Heart right ventricle (tissue), 16 donors: ENCODE results near the gene NUDT15. TPM values are rescaled to one million over a fixed set of nuclear protein-coding genes. Genes with fewer than 3 reads are reported as not detected.

Experiments
- ATAC-seq, 8 donors: fragments of 200-7000 bp; cut with Tn5 transposase; one replicate each; pipeline ENCODE4 v1.9.1; 2020; ENCODE audit warnings: mild to moderate bottlenecking in 8 of 8, moderate library complexity in 8 of 8, moderate number of reproducible peaks in 1 of 8
- DNase-seq, 2 donors: peaks; one replicate each; pipeline ENCODE4 v3.0.0-alpha.2; 2020
- H3K27ac ChIP-seq, 10 donors: fragments of 200-600 bp; sonication (generic) in 2 of 10; one replicate each; pipeline versions ENCODE4 v1.5.0 to v1.8.0; 2020 to 2022; ENCODE audit warnings: mild to moderate bottlenecking in 3 of 10
- H3K27me3 ChIP-seq, 7 donors: fragments of 200-600 bp; one replicate each; pipeline ENCODE4 v1.8.0; 2021 to 2022; ENCODE audit warnings: mild to moderate bottlenecking in 2 of 7
- H3K36me3 ChIP-seq, 9 donors: fragments of 200-600 bp; sonication (generic) in 1 of 9; one replicate each; pipeline versions ENCODE4 v1.5.0 to v1.8.0; 2020 to 2022; ENCODE audit warnings: mild to moderate bottlenecking in 2 of 9
- H3K4me1 ChIP-seq, 9 donors: fragments of 200-600 bp; sonication (generic) in 1 of 9; one replicate each; pipeline versions ENCODE4 v1.5.0 to v1.8.0; 2020 to 2022; ENCODE audit warnings: mild to moderate bottlenecking in 4 of 9
- H3K4me3 ChIP-seq, 10 donors: fragments of 200-600 bp; sonication (generic) in 2 of 10; one replicate each; pipeline versions ENCODE4 v1.5.0 to v1.8.0; 2020 to 2022; ENCODE audit warnings: mild to moderate bottlenecking in 7 of 10, moderate library complexity in 2 of 10
- H3K9me3 ChIP-seq, 11 donors: fragments of 200-600 bp in 10 of 11; sonication (generic) in 2 of 11; one replicate each; pipeline versions ENCODE4 v1.5.0 to v1.8.0; 2013 to 2022; ENCODE audit warnings: mild to moderate bottlenecking in 2 of 11, control low read depth in 1 of 11, moderate library complexity in 1 of 11
- WGBS, 2 donors: extraction: QIAGEN DNeasy Blood & Tissue Kit; methylation state at CpG; one replicate each; pipeline ENCODE4 v1.1.7; 2013; ENCODE audit warnings: inconsistent platforms in 1 of 2; 5-methylcytosine and 5-hydroxymethylcytosine counted together
- intact Hi-C, 10 donors: fragments of 100-400 bp; cut with DNase I; formaldehyde crosslinking; loops; one replicate each; pipeline versions ENCODE4 v1.11.1 to v1.14.2; 2022
- polyA plus RNA-seq, 2 donors: library from polyadenylated mRNA; stranded (reverse); fragments of 200-250 nt; gene quantifications; one replicate each; pipeline ENCODE4 v1.2.3, GENCODE V29; 2013
- total RNA-seq, 10 donors: library from RNA; stranded (reverse); fragmentation: NEBNext Ultra II Directional in 3 of 10; extraction: Animal tissue kit (Norgen Biotek cat#: 25700) in 3 of 10; gene quantifications; one replicate each; pipeline versions ENCODE4 v1.2.1 to v1.2.4, GENCODE V29; 2021 to 2023
- TF ChIP-seq, protein P1 (sequence below), 9 donors: fragments of 200-600 bp; sonication (generic) in 2 of 9; IDR thresholded peaks; one replicate each; pipeline versions ENCODE4 v1.5.0 to v1.8.0; 2021 to 2022; ENCODE audit warnings: antibody characterized with exemption in 9 of 9, mild to moderate bottlenecking in 5 of 9, moderate library complexity in 1 of 9
- donor health status: Arrhythmogenic right ventricular cardiomyopathy.
- donor health status: ischemic (EF 13 %, LVEDD 7.1; RV severe dilation, severe dysfunction).
- donor health status: healthy with polysubstance abuse.
- donor health status: DM: no; HTN: yes; CAD: no.
- donor health status: DM: no; HTN: no; CAD: no.
- donor health status: ischemic (EF 25% LVEDD 6.9; RV normal size, moderate dysfunction).
- donor health status: ischemic (EF 25% LVEDD 5.7; RV mildly dilated, moderate dysfunction).
- donor health status: healthy.
- donor health status: DM: yes; HTN: yes; CAD: no.
- donor health status: Ischemic cardiomyopathy.
- donor health status: ischemic (EF 35%, LVEDD 5.7; RV mildly dilated, moderate dysfunction).
- donor health status: nonischemic (EF 11% LVEDD 7.7; RV severe dilation, severe dysfunction).
- donor health status: DM: yes; HTN: yes; CAD: no.
- donor health status: PGD.
- donor health status: ischemic (EF 29% LVEDD 5.4; RV normal size, mild dysfunction).
- donor health status: nonischemic (EF 23%, LVEDD 6.1; RV moderate dilation, normal function).

NUDT15 gene
- total and polyA plus RNA-seq, 12 donors = 9.6 to 13.7 (median 11.3) TPM

DNA sequence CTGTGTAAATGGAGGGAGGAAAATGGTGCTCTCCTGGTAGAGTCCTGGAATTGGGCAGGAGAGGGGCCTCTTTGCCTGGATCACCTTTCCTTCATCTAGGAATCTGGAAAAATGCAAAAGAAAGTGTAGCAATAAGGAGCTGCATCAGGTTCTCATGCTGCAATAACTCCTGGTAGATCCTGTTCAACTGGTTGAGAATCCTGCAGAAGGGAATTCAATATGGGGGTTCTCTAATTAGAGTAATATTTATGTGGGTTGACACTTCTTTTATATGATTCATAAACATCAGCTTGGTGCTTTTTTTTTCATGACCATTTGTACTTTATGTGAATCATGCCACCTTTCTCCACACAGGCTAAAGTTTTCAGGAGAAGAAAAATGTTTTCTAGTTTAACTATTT lies 9.5 kb upstream of the NUDT15 start:
- no peaks in the 10 kb centered on the region for H3K27me3 ChIP-seq
- H3K4me1 ChIP-seq = no peaks in the 10 kb centered on the region
- no peak overlapping the region for H3K4me3 ChIP-seq
- H3K9me3 ChIP-seq = peaks cover 0 to 26% (median 0%) of the 10 kb centered on the region in 11 donors
- ATAC-seq (no peak), DNase-seq (no peak)
- H3K36me3 ChIP-seq = peaks cover 0 to 15% (median 0%) of the 10 kb centered on the region in 9 donors
- intact Hi-C loops = no loop called here
- no peak overlapping the region for H3K27ac ChIP-seq
- TF ChIP-seq, protein P1, sequence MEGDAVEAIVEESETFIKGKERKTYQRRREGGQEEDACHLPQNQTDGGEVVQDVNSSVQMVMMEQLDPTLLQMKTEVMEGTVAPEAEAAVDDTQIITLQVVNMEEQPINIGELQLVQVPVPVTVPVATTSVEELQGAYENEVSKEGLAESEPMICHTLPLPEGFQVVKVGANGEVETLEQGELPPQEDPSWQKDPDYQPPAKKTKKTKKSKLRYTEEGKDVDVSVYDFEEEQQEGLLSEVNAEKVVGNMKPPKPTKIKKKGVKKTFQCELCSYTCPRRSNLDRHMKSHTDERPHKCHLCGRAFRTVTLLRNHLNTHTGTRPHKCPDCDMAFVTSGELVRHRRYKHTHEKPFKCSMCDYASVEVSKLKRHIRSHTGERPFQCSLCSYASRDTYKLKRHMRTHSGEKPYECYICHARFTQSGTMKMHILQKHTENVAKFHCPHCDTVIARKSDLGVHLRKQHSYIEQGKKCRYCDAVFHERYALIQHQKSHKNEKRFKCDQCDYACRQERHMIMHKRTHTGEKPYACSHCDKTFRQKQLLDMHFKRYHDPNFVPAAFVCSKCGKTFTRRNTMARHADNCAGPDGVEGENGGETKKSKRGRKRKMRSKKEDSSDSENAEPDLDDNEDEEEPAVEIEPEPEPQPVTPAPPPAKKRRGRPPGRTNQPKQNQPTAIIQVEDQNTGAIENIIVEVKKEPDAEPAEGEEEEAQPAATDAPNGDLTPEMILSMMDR (IDR thresholded peaks at IDR 0.05) = no peak

DNA sequence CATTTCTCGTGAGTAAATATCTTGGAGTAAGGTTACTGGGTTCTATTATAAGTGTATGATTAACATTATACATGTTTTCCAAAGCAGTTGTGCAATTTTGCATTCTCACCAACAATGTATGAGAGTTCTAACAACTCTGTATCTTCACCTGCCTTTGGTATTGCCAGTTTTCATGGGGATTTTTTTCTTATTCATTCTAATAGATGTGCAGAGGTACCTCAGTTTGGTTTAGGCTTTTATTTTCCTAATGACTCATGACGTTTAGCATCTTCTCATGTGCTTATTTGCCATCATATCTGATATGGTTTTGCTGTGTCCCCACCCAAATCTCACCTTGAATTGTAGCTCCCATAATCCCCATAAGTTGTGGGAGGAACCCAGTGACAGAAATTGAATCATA lies 7.7 kb upstream of the NUDT15 start:
- H3K9me3 ChIP-seq = peaks cover 0 to 22% (median 0%) of the 10 kb centered on the region in 11 donors
- H3K4me3 ChIP-seq = no peak overlapping the region
- TF ChIP-seq, protein P1 (IDR thresholded peaks at IDR 0.05) = no peak
- no peak overlapping the region for H3K27ac ChIP-seq
- intact Hi-C loops = loop anchor here in 1 of 10 donors (10.0 kb wide), 1 partner anchor 555 kb away; no protein-coding TSS in a partner anchor
- no peak for ATAC-seq
- WGBS, 2 donors = 76 to 99% methylated on average over 2 of the region's 2 CpGs
- H3K36me3 ChIP-seq = peaks cover 0 to 15% (median 0%) of the 10 kb centered on the region in 9 donors
- H3K4me1 ChIP-seq = no peaks in the 10 kb centered on the region
- no peak for DNase-seq
- H3K27me3 ChIP-seq = no peaks in the 10 kb centered on the region

DNA sequence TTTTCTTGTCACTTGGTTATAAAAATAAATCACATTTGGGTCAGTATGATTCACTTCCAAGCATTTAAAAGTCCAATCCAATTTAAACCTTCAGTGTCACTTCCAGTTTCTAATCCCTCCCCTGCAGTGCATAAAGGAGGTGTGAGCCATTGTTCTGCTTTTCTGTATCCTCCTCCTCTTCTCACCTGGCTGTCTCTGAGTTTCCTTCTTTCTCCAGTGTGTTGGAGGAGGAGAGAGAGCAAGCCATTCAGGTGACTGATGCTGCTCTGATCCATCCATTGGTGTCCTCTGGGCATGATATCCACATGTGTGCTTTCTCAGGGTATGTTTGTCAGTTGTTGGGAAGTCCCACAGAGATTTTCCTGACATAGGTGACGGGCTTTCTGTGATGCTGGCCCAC lies 1.2 kb downstream of the NUDT15 start:
- Histone ChIP-seq H3K36me3 (peaks cover 0 to 31% (median 15%) of the 10 kb centered on the region in 9 donors), H3K4me1 (peaks cover 4 to 33% (median 14%) of the 10 kb centered on the region in 9 donors), H3K9me3 (no peaks in the 10 kb centered on the region), H3K27me3 (no peaks in the 10 kb centered on the region), H3K4me3 (peak overlapping the region in 3 of 10 donors; percentile 64 to 87 (median 65)), H3K27ac (peak overlapping the region in 7 of 10 donors; percentile 37 to 98 (median 96))
- TF ChIP-seq, protein P1 (IDR thresholded peaks at IDR 0.05) = no peak
- WGBS, 2 donors = 93 to 100% methylated on average over 1 of the region's 1 CpG
- ATAC-seq (no peak), DNase-seq (no peak)
- intact Hi-C loops = loop anchor here in 1 of 10 donors (5.0 to 10.0 kb wide), 4 partner anchors 59 to 729 kb away; partner anchors contain the start of genes MED4 and RB1

DNA sequence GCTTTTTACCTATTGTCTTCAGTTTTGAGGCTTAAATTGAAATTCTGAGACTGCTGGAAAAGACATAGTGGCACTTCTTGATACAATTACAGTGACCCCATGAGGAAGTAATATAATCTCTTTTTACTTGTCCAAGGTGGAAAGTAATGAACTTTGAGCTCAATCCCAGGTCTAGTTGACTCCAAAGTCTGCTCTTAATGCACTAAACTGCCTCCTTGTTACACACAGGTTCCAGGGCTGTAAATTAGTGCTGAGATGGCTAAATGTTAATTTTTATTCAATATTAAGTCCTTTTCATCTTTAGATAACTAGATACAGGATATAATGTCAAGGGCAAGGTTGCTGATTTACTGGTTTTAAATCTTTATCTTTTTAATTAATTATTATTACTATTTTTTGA lies 2.5 kb downstream of the NUDT15 start:
- ATAC-seq = no peak
- no peaks in the 10 kb centered on the region for H3K9me3 ChIP-seq

More for the DNA sequence above, 2.5 kb downstream of the NUDT15 start:
- no peak for DNase-seq
- TF ChIP-seq, protein P1 (IDR thresholded peaks at IDR 0.05) = no peak
- H3K4me3 ChIP-seq = no peak overlapping the region
- H3K4me1 ChIP-seq = peaks cover 4 to 41% (median 14%) of the 10 kb centered on the region in 9 donors
- intact Hi-C loops = no loop called here
- H3K36me3 ChIP-seq = peaks cover 0 to 29% (median 15%) of the 10 kb centered on the region in 9 donors
- H3K27me3 ChIP-seq = no peaks in the 10 kb centered on the region
- H3K27ac ChIP-seq = no peak overlapping the region
